Measurements from ENCODE around the gene UGT1A9. TPM values are rescaled to one million over a fixed set of nuclear protein-coding genes. Genes with fewer than 3 reads are reported as not detected.

UGT1A9 gene
- total and polyA plus RNA-seq, 2 of the 4 experiments (the other 2 are of a cell fraction): not detected

DNA sequence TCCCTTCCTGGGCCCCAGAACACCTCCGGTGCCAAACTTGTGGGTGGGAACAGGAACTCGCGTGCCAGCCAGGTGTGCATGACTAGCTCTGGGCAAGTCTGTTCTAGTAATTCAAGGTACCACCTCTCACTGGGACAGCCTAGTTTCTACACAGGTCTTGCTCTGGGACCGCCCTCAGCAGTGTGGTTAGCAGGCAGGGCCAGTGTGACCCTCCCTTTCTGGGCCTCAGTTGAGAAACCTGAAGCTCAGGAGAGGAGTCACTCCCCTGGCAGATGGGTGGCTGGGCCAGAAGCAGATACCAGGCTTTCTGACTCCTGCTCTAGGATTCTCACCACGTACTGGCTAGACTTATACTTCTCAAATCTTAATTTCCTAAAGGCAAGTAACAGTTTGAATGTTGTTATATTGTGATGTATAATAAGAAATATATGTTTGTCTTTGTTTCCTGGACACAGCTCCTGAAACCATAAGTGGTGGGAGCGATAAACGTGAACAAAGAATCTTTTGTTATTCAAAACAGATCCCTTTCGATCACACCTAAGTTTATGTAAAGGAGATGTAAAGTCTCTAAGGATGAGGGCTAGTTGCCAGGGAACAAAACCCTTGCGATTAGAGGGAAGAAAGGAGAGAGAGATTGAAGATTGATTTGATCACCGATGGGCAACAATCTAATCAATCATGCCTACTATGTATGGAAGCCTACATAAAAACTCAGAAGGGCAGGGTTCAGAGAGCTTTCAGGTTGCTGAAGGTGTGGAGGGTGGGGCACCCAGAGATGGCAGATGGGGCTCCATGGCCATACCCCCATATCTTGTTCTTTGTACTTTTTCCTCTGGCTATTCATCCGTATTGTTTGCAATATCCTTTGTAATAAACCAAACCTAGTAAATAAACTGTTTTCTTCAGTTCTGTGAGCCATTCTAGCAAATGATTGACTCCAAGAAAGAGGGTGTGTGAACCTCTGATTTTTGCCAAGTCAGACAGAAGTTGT lies 20.0 kb downstream of the UGT1A9 start:
- Histone ChIP-seq H2BK5ac (ENCODE audit: low read depth, low read length, poor library complexity, severe bottlenecking) (no peak overlapping the region), H3K4ac (ENCODE audit: low read depth, low read length) (no peak overlapping the region), H3K9me1 (ENCODE audit: insufficient read depth, low read length) (no peaks in the 10 kb centered on the region), H4K8ac (ENCODE audit: low read depth in 2 of 2, low read length in 2 of 2) (no peak overlapping the region), H3K9me3 (ENCODE audit: control insufficient read depth, insufficient read depth, low read length) (no peaks in the 10 kb centered on the region), H2AFZ (replicated peaks; ENCODE audit: low read length, poor library complexity) (no peak overlapping the region), H3K27me3 (ENCODE audit: control insufficient read depth, insufficient read depth, low read length) (peaks cover 2% of the 10 kb centered on the region), H3K79me1 (ENCODE audit: low read depth in 1 of 2, low read length in 2 of 2) (no peaks in the 10 kb centered on the region), H3K4me3 (ENCODE audit: insufficient read depth, low read depth, low read length) (no peak overlapping the region), H2AK9ac (replicated peaks; ENCODE audit: low read depth, low read length, poor library complexity) (no peak overlapping the region), H3K4me2 (ENCODE audit: low read depth, low read length) (no peak overlapping the region), H3K23ac (ENCODE audit: low read depth, low read length) (no peak overlapping the region), H3K18ac (ENCODE audit: low read depth, low read length) (no peak overlapping the region), H3K36me3 (ENCODE audit: control insufficient read depth, insufficient read depth, low read length) (no peaks in the 10 kb centered on the region), H3K4me1 (ENCODE audit: control insufficient read depth, insufficient read depth, low read length) (no peaks in the 10 kb centered on the region), H4K5ac (ENCODE audit: low read depth, low read length) (no peak overlapping the region), H3K14ac (replicated peaks; ENCODE audit: low read depth, low read length) (no peak overlapping the region), H2BK120ac (ENCODE audit: low read depth, low read length) (no peak overlapping the region), H2BK20ac (ENCODE audit: low read depth, low read length) (no peak overlapping the region), H3K27ac (ENCODE audit: insufficient read depth, low read length) (no peak overlapping the region), H2AK5ac (ENCODE audit: low read depth, low read length) (no peak overlapping the region), H4K91ac (ENCODE audit: insufficient read depth, low read depth, low read length) (no peak overlapping the region), H3K9ac (ENCODE audit: low read depth, low read length) (no peak overlapping the region), H3K56ac (ENCODE audit: extremely low read depth, insufficient read depth, low read length) (no peak overlapping the region), H4K20me1 (ENCODE audit: insufficient read depth, low read length) (no peaks in the 10 kb centered on the region), H2BK15ac (ENCODE audit: low read depth, low read length) (no peak overlapping the region)
- intact Hi-C loops (cut with micrococcal nuclease): no loop called here
- POLR2A ChIA-PET (ENCODE audit: unreplicated experiment): no interaction called here
- DNase-seq (no peak), ATAC-seq (ENCODE audit: low read depth) (no peak)
- BruUV-seq (replicated peaks): no TSS peak
- dilution Hi-C loops (cut with HindIII; ENCODE audit: low sequenced_read_pairs, unreplicated experiment): no loop called here
- WGBS, 2 experiments (ENCODE audit: extremely low coverage in 2 of 2, insufficient read length in 1 of 2): no CpG with 5 or more reads among the region's 11 CpGs
- CTCF ChIA-PET: no interaction called here
- in situ Hi-C loops (cut with MboI; ENCODE audit: low sequenced_read_pairs): no loop called here
- TF ChIP-seq RAD21 (IDR thresholded peaks at IDR 0.05; ENCODE audit: low read length) (no peak), MXI1 (IDR thresholded peaks at IDR 0.05; ENCODE audit: borderline replicate concordance, low read depth, low read length) (no peak), BHLHE40 (IDR thresholded peaks at IDR 0.05; ENCODE audit: low read depth, low read length) (no peak), MAFK (IDR thresholded peaks at IDR 0.05; ENCODE audit: low read depth, low read length) (no peak), CEBPB (IDR thresholded peaks at IDR 0.05; ENCODE audit: low read depth, low read length) (no peak), POLR2A (IDR thresholded peaks at IDR 0.05; ENCODE audit: low read depth, low read length) (no peak), MAZ (IDR thresholded peaks at IDR 0.05; ENCODE audit: borderline replicate concordance, low read depth, low read length) (no peak), SMC3 (IDR thresholded peaks at IDR 0.05; ENCODE audit: low read depth, low read length) (no peak), NFE2L2 (IDR thresholded peaks at IDR 0.05; ENCODE audit: low read depth, low read length) (no peak), CHD1 (IDR thresholded peaks at IDR 0.05; ENCODE audit: low read depth, low read length) (no peak)
- TF ChIP-seq, protein P1, sequence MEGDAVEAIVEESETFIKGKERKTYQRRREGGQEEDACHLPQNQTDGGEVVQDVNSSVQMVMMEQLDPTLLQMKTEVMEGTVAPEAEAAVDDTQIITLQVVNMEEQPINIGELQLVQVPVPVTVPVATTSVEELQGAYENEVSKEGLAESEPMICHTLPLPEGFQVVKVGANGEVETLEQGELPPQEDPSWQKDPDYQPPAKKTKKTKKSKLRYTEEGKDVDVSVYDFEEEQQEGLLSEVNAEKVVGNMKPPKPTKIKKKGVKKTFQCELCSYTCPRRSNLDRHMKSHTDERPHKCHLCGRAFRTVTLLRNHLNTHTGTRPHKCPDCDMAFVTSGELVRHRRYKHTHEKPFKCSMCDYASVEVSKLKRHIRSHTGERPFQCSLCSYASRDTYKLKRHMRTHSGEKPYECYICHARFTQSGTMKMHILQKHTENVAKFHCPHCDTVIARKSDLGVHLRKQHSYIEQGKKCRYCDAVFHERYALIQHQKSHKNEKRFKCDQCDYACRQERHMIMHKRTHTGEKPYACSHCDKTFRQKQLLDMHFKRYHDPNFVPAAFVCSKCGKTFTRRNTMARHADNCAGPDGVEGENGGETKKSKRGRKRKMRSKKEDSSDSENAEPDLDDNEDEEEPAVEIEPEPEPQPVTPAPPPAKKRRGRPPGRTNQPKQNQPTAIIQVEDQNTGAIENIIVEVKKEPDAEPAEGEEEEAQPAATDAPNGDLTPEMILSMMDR (conservative IDR thresholded peaks at IDR 0.05; ENCODE audit: low read depth, low read length): no peak
